ENCODE measurements around the gene EML4.

Gene EML4

DNA sequence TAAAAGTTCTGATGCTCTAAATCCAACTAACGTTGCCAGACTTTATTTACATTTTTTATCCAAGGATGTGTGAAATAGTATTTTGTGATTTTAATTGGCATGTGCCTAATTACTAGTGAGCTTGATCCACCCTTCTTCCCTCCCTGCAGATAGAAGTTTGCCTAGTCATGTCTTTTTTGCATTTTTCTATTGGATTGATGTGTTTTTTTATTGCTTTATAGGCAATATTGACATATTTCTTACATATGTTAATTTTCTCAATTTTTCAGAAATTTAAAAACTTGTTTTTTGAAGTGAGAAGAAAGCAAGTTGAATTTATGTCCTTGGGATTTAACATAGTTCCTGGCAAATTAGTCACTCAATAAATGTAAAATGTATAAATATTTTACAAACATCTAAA is 56.4 kb downstream of the EML4 start:
- H3K27ac ChIP-seq: no peak overlapping the region
- no peak overlapping the region for H3K4me3 ChIP-seq (ENCODE audit: low read depth, low read length)
- H3K36me3 ChIP-seq: no peaks in the 10 kb centered on the region; the same call in 1 of the 2 replicates
- no peak for TF ChIP-seq CTCF (IDR thresholded peaks at IDR 0.05; ENCODE audit: low read depth, low read length)
- H3K27me3 ChIP-seq (ENCODE audit: insufficient read depth, low read depth, severe bottlenecking): no peaks in the 10 kb centered on the region
- no peaks in the 10 kb centered on the region for H3K9me3 ChIP-seq (ENCODE audit: severe bottlenecking)
- no peak for DNase-seq

- no peak overlapping the region for H3K4me3 ChIP-seq (ENCODE audit: low read depth, low read length)
- TF ChIP-seq CTCF (IDR thresholded peaks at IDR 0.05; ENCODE audit: low read depth, low read length): no peak
- no peaks in the 10 kb centered on the region for H3K9me3 ChIP-seq (ENCODE audit: severe bottlenecking)
- H3K36me3 ChIP-seq: no peaks in the 10 kb centered on the region
- DNase-seq: no peak
- H3K27ac ChIP-seq: no peak overlapping the region
- H3K27me3 ChIP-seq (ENCODE audit: insufficient read depth, low read depth, severe bottlenecking): no peaks in the 10 kb centered on the region
Measured at GRCh38 chr2:42227491-42227890, 58.3 kb downstream of the EML4 start.

DNA sequence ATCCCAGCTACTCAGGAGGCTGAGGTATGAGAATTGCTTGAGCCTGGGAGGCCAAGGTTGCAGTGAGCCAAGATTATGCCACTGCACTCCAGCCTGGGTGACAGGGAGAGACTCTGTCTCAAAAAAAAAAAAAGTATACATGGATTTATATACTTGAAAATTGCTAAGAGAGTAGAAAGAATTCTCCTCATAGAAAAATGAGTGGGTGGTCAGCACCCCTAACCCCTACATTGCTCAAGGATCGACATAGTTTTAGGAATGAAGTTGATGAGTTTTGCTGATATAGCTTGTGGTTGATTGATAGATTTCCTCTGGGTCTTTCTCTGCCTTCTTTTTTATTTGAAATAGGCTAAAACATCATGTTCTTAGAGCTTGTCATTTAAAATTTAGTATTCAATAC is 58.9 kb downstream of the EML4 start:
- no peak for DNase-seq
- no peak overlapping the region for H3K27ac ChIP-seq
- H3K36me3 ChIP-seq: no peaks in the 10 kb centered on the region
- no peaks in the 10 kb centered on the region for H3K27me3 ChIP-seq (ENCODE audit: insufficient read depth, low read depth, severe bottlenecking)
- no peak overlapping the region for H3K4me3 ChIP-seq (ENCODE audit: low read depth, low read length)
- H3K9me3 ChIP-seq (ENCODE audit: severe bottlenecking): no peaks in the 10 kb centered on the region
- TF ChIP-seq CTCF (IDR thresholded peaks at IDR 0.05; ENCODE audit: low read depth, low read length): no peak

DNA sequence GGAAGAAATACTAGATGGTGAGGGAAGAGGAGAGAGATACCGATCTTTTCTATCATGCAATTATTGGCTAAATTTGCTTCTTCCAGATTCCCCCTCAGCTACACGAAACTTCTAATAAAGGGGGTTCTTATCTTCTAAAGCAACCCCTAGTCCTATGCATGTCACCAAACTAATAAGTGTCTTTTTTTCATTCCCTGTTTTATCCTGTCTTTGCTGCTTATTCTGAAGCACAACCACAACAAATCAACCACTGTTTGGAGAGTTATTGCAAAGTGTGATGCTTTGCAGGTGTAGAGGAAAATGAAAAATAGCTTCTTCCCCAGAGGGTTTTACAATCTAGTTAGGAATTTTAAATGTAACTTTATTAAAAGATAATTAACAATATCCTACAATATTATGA is 60.8 kb downstream of the EML4 start:
- no peak for DNase-seq
- Histone ChIP-seq H3K36me3 (no peaks in the 10 kb centered on the region), H3K9me3 (ENCODE audit: severe bottlenecking) (no peaks in the 10 kb centered on the region), H3K4me3 (ENCODE audit: low read depth, low read length) (no peak overlapping the region), H3K27me3 (ENCODE audit: insufficient read depth, low read depth, severe bottlenecking) (no peaks in the 10 kb centered on the region), H3K27ac (no peak overlapping the region)
- no peak for TF ChIP-seq CTCF (IDR thresholded peaks at IDR 0.05; ENCODE audit: low read depth, low read length)

GRCh38 chr2:42230891-42231290 is 61.7 kb downstream of the EML4 start:
- no peaks in the 10 kb centered on the region for H3K9me3 ChIP-seq (ENCODE audit: severe bottlenecking)
- TF ChIP-seq CTCF (IDR thresholded peaks at IDR 0.05; ENCODE audit: low read depth, low read length): no peak
- H3K4me3 ChIP-seq (ENCODE audit: low read depth, low read length): no peak overlapping the region
- H3K36me3 ChIP-seq: no peaks in the 10 kb centered on the region
- no peak overlapping the region for H3K27ac ChIP-seq
- H3K27me3 ChIP-seq (ENCODE audit: insufficient read depth, low read depth, severe bottlenecking): no peaks in the 10 kb centered on the region
- DNase-seq: no peak

DNA sequence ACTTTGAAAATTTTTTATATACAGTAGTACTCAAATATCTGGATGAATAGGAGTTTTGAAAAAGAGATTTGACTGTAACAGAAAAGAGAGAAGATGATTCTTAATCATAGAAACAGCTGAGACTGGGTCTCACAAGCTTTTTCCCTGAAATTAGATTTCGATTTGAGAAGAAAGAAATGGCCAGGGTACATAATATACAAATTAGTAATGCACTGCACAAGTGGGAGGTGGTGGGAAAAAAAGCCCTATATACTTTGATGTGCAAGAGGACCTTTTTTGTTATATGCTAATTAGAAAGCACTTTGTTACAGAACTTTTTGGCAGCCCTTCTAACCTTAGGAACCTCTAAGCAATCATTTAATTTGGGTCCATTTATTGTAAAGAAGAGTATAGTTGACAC is 62.9 kb downstream of the EML4 start:
- Histone ChIP-seq H3K36me3 (no peaks in the 10 kb centered on the region), H3K27me3 (ENCODE audit: insufficient read depth, low read depth, severe bottlenecking) (no peaks in the 10 kb centered on the region), H3K4me3 (ENCODE audit: low read depth, low read length) (no peak overlapping the region), H3K27ac (no peak overlapping the region), H3K9me3 (ENCODE audit: severe bottlenecking) (no peaks in the 10 kb centered on the region)
- no peak for TF ChIP-seq CTCF (IDR thresholded peaks at IDR 0.05; ENCODE audit: low read depth, low read length)
- DNase-seq: no peak
